ENCODE data around the gene HINFP.
"Not testable (repeated sequence)": the region's sequence is repeated elsewhere in the genome, so short reads cannot be mapped to it uniquely, and the experiment has no call there.

Gene HINFP

DNA sequence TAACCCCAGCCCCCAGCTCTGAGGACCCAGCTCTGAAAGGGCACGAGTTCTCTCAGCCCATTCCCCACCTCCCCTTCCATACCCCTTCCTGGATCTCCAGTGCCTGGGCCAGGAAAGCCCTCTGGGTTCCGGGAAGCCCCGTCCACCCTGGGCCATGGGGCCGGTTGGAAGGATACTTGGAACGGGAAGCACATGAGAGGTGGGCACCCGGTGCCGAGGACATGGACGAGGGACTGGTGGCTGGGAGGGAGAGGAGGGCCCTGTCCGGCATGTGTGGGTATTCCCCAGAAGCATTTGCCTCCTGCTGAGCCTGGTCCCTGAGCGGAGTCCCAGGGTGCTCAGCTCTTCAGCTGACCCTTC lies 5.2 kb upstream of the HINFP start:
- FAIRE-seq (no peak), DNase-seq (ENCODE audit: insufficient read length, low spot score) (no peak)

DNA sequence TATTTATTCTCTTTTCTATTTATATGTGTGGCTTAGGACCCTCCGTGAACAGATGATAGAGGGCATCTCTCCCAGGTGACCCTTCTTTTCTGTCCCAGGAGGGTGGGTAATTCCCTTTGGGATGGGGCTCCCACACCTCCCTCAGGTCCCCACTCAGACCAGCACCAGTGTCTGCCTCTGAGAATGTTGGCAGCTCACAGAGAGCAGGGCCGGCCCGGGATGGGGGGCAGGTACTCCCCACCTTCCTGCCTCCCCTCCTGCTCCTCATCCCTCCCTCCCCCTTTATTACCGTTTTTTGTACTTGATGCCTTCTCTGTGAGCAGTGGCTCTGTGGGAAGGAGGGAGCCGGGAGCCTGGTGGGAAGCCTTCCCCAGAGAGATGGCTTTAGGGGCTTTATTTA lies 4.8 kb upstream of the HINFP start:
- no peak for FAIRE-seq

DNA sequence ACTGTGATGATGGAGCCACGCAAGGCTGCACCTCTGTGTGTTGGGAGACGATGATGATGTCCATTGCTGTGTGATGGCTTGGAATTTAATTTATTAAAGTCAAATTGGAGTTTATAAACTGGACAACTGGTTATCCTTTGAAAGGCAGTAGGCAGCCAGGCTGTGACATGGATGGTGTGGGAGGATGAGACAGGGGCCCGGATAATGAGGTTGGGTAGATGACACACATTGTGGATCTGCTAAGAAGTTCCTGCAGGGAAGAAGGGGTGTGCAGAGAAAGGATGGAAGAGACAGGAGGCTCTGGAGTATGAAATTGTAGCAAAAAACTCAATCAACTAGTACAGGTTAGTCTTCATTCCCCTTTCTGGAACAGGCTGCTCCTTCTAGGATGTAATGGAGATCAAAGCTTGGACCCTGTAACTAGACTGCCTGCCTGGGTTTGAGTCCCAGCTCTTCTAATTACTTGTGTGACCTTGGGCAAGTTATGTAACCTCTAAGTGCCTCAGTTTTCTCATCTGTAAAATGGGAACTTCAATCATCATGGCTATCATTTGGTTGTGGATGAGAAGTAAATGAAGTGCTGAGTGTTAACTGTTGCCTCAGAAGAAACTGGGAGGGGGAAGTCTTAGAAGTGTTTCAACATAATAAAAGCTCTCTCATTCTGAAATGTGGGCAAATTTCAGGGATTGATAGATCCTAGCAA lies 4.2 kb upstream of the HINFP start:
- no peak for DNase-seq (ENCODE audit: insufficient read length, low spot score)
- no peak for FAIRE-seq

More for the DNA sequence above, 4.8 kb upstream of the HINFP start:
- no peak for DNase-seq (ENCODE audit: insufficient read length, low spot score)

DNA sequence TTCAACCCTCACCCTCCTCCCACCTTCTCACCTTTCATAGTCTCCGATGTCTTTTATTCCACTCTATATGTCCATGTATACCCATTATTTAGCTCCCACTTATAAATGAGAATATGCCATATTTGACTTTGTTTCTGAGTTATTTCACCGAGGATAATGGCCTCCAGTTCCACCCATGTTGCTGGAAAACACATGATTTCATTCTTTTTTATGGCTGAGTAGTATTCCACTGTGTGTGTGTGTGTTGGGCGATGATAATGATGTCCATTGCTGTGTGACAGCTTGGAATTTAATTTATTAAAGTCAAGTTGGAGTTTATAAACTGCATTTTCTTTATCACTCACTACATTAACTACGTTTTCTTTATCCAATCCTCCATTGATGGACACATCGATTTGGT lies 3.2 kb upstream of the HINFP start:
- FAIRE-seq (no peak), DNase-seq (ENCODE audit: insufficient read length, low spot score) (no peak)

DNA sequence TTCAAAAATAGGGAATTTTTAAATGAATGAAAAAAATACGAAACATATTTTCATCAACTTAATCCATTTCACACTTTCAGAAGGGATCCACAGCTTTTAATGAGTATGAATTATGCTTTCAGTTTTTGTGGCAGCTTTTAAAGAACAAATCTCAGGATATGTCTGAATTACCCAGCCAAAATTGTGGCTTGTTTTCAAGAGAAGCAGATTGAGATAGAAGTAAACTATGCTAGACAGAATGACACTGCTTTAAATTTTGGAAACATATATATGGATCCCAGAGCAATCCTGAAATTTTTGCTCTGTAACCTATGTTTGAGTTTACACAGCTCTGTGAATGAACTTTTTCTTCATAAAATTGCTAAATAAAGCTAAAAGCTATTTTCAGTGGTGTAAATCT lies 2.4 kb upstream of the HINFP start:
- FAIRE-seq, result no peak
- DNase-seq (ENCODE audit: insufficient read length, low spot score), result no peak

DNA sequence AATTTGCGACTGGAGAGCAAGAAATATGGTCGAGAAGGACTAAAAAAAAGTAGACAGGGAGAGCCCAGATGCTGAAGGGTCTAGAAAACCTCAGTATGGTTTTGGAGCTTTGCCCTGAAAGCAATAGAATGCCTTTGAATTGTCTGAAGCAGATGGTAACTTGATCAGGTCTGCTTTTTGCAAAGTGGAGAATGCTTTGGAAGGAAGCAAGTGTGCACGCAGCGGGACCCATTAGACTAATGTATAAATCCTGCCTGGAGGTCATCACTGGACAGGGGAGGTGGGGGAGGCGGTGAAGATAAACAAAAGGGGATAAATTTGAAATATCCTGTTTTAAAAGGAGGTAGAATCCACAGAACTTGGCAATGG lies 757 bp upstream of the HINFP start:
- FAIRE-seq (no peak), DNase-seq (ENCODE audit: insufficient read length, low spot score) (peak; percentile 25)

DNA sequence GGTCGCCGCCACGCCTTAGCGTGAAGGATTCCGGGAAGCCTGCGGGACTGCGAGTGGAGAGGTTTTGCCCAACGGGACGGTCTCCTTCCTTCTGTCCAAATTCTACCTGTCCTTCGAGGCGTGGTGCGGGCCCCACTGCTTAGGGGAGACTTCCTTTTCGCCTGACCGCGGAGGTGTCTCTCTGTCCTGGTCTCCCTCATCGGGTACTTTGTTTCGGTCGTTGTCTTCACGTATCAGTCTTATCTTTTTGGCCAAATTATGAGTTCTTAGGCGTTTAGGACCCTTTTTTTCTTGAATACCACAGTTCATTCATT lies 388 bp downstream of the HINFP start:
- DNase-seq (ENCODE audit: insufficient read length, low spot score) (no peak), FAIRE-seq (no peak)

DNA sequence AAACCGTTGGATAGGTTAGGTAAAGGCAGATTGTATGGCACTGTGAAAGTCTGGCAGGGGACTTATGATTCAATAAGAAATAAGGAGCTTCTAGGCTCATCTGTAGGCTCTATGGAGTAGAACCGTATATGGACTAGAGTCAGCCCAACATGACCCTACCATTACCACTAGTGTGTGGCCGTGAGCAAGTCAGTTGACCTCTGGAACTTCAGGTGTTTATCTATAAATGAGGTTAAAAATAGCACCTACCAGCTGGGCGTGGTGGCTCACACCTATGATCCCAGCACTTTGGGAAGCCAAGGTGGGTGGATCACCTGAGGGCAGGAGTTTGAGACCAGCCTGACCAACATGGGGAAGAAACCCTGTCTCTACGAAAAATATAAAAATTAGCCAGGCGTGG lies 4.4 kb downstream of the HINFP start:
- FAIRE-seq, result no peak
- DNase-seq (ENCODE audit: insufficient read length, low spot score), result no peak

DNA sequence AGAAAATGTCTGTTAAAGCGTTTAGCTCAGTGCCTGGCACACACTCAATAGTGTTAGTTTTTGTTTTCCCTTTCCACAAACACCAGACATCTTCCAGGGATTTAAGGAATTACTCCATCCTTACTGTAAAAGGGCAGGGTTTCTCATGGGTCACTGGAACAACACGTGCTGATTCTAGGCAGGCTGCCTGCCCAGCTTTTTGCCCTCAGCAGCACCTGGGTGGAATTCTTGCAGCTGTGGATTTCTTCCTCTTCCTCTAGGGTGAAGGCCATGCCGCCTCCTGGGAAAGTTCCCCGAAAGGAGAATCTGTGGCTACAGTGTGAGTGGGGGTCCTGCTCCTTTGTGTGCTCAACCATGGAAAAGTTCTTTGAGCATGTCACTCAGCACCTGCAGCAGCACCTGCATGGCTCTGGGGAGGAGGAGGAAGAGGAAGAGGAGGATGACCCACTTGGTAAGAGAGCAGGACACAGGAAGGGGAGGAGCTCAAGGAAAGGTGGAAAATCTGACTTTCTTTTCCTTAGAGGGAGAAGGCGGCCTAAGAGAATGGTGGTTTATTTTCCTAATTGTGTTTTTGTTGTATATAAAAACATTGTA lies 5.4 kb downstream of the HINFP start:
- FAIRE-seq (no peak), DNase-seq (ENCODE audit: insufficient read length, low spot score) (no peak)

DNA sequence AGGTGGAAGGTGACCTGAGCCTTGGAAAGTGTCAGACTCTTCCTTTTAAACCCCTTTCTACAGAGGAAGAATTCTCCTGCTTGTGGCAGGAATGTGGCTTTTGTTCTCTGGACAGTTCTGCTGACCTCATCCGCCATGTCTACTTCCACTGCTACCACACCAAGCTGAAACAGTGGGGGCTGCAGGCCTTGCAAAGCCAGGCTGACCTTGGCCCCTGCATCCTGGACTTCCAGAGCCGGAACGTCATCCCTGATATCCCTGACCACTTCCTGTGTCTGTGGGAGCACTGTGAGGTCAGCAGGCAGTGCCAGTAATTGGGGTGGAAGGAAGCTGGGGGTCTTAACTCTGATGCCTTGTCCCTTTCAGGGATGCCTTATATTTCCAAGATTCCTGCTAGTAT lies 9.3 kb downstream of the HINFP start:
- no peak for FAIRE-seq
- DNase-seq (ENCODE audit: insufficient read length, low spot score), result no peak

DNA sequence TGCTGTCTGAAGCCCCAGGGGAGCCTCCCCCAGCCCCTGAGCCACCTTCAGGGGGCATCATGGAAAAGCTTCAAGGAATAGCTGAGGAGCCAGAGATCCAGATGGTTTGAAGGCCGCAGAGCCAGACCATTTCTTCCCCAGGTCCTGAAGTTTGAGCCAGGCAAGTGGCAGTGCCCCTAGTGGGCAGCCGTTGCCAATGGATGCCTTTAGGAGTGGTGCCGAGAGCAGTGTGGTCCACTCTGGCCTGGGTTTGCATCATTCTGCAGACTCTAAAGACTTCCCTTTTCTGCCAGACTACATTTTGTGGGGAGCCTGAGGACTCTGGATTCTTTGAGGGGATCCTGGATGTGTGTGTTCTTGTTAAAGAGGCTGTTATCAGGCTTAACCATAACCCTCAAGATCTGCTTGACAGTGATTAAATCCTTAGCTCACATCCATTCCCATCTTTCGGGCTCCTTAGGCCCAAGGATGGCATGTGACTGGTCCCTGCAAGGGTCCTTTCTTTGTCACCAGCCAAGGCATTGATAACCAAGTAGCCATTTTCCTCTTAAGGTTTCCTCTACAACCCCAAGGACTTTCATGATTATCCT lies 13.1 kb downstream of the HINFP start:
- DNase-seq (ENCODE audit: insufficient read length, low spot score) (no peak), FAIRE-seq (no peak)

DNA sequence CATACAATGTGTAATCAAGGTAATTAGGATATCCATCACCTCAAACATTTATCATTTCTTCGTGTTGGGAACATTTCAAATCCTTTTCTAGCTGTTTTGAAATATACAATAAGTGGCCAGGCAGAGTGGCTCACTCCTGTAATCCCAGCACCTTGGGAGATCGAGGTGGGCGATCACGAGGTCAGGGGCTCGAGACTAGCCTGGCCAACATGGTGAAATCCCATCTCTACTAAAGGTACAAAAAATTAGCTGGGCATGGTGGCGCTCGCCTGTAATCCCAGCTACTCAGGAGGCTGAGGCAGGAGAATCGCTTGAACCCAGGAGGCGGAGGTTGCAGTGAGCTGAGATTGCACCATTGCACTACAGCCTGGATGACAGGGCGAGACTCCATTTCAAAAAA lies 17.9 kb downstream of the HINFP start:
- not testable (repeated sequence) for FAIRE-seq; DNase-seq (ENCODE audit: insufficient read length, low spot score)

DNA sequence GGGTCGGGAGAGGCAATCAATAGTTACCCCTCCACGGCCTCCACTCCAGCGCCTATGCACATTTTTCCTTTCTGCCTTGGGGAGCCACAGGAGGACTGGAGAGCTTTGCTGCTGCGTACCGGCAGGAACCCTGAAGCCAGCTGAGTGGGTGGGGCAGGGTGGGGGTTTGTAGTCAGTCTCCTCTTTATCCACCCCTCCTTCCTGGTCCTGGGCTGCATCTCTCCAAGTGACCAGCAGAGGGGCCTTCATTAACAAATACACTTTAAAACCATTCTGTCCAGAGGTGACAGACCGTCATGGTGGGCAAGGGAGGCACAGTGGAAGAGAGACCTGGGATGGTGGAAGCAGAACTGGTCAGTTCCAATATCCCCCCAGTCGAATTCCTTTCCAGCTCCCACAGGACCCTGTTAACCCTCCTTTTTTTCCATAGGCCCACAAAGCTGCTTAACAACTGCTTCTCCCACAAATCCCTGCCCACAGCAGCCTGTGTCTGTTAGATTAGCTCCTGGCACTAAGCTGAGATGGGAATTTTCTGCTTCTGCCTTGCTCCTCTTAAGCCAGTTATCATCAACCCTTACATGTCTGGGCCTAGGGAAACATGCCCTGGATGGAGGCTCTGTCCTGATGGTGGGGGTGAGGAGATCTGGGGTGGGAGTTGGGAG lies 23.6 kb downstream of the HINFP start:
- FAIRE-seq (peak; percentile 86), DNase-seq (ENCODE audit: insufficient read length, low spot score) (peak; percentile 95)

DNA sequence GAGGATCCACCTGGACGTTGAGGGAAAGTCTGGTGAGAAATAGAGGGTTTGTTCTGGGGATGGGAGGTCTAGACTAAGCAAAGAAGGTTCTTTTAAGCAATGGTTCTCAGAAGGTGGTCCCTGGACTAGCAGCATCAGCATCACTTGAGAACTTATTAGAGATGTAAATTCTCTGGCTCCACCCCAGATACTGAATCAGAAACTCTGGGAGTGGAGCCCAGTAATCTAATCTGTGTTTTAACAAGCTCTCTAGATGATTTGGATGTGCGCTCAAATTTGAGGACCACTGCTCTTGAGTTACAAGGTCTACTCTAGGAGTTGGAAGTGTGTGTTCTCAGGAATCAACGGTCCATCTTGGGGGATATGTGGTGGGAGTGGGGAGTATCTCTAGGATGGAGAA lies 24.2 kb downstream of the HINFP start:
- no peak for DNase-seq (ENCODE audit: insufficient read length, low spot score)
- FAIRE-seq, result no peak

DNA sequence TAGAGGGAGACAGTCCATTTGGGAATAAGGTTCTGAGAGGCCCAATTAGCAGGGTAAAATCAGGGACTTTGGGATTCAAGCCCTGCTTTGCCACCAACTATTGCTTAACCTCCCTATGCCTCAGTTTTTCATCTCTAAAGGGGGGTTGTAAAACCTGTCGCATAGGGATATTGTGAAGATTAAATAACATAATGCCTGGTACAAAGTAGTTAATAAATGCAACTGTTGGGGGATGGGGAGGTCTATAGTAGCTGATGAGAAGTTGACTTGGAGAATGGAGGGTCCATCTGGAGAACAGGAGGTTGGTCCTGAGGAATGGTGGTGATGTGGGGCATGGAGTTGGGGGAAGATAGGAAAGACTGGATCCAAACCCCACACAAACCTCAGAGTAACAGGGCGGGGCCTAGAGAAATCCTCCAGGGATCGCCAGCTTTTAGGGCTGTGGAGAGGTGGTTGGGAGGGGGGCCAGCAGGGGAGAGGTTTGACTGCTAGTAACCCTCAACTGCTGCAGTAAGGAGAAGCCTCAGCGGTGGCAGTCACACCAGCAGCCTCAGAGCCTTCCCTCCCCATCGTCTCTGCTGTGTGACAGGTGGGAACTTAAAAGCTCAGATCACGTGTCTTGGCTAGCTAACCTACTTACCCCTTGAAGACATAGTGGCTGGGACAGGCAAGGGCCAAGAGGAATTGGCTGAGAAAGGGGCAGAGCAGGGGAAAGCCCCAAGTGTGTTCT lies 26.4 kb downstream of the HINFP start:
- no peak for DNase-seq (ENCODE audit: insufficient read length, low spot score)
- no peak for FAIRE-seq

DNA sequence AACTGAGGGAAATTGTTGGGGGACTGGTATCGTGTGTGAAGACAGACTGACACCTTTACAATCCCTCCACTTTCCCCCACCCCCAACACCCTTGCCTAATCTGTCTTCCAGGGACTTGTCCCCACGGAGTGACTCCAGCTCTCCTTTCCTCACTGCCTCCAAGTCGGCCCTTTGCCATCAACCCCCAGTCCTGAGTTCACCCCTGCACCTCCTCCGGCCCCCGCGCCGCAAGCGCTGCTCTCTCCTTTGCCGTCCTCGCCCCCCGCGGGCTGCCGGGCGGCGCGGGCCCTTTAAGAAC lies 27.3 kb downstream of the HINFP start:
- DNase-seq (ENCODE audit: insufficient read length, low spot score), result no peak
- no peak for FAIRE-seq

DNA sequence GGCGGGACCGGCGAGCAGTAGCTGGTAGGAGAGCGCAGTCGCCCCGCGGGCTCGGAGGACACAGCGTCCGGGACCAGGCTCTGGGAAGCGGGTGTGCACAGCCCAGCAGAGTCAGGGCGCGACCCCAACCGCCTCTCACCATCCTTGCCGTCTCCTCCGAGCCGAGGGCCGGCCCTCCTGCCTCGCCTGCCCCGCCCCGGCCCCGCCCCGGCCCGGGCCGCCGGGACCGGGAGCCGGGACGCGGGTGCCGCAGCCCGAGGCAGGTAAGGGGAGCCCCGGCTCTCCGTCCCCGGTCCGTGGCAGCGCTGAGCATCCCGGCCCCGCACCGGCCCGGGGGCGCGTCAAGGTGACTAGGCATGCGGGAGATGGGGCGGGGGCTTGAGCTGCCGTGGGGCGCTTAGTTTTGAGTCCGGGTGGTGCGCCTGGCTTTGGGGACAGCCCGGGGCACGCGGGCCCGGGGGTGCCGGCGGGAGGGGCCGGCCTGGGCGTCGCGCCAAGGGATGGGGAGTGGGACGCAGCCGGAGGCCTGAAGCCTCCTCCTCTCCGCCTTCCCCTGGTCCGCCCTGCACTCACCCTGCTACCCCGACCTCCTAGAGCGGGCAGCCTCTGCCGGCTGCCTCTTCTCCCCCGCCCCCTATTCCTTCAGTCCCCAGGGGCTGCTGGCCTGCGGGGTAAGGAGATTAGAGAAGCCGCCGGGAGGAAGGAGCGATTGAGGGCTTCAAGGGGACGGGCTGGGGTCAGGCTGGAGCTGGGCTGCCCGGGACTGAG lies 27.8 kb downstream of the HINFP start, which contains the start of gene ABCG4:
Gene ABCG4 (plus strand): TSS at position 35 of the 768 bp plus-strand sequence. CDS start 914 bp downstream, outside the sequence.
- FAIRE-seq (peak; percentile 60), DNase-seq (ENCODE audit: insufficient read length, low spot score) (no peak)

DNA sequence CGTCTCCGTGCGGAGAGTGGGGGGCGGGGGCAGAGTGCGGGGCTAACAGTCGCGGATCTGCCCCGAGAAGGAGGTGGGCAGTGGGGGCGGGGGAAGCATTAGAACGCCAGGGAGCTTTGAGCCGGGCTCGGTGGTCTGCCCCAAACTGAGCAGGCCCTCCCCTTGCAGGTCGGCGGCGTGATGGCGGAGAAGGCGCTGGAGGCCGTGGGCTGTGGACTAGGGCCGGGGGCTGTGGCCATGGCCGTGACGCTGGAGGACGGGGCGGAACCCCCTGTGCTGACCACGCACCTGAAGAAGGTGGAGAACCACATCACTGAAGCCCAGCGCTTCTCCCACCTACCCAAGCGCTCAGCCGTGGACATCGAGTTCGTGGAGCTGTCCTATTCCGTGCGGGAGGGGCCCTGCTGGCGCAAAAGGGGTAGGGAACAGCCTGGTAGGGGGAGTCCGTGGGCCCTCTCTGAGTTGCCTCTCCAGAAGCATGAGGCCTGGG lies 28.5 kb downstream of the HINFP start:
- no peak for FAIRE-seq

DNA sequence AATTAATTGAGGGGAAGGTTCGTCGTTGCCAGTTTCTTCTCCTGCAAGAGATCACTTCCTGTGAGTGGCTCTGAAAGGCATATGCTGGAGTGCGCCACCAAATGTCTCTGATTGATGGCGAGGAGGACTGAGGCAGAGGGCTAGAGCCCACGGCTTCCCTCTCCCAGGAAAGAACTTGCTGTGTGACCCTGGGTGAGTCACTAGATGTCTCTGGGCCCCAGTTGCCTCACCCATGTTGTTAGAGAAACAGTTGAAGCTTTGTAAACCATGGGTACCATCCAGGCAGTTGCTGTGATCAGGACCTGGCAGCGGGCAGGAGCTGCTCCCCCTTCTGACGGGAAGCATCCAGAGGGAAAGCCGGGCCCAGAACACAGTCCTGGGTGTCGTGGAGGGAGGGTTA lies 30.7 kb downstream of the HINFP start:
- FAIRE-seq, result no peak
- DNase-seq (ENCODE audit: insufficient read length, low spot score), result no peak

More for the DNA sequence above, 28.5 kb downstream of the HINFP start:
- no peak for DNase-seq (ENCODE audit: insufficient read length, low spot score)

DNA sequence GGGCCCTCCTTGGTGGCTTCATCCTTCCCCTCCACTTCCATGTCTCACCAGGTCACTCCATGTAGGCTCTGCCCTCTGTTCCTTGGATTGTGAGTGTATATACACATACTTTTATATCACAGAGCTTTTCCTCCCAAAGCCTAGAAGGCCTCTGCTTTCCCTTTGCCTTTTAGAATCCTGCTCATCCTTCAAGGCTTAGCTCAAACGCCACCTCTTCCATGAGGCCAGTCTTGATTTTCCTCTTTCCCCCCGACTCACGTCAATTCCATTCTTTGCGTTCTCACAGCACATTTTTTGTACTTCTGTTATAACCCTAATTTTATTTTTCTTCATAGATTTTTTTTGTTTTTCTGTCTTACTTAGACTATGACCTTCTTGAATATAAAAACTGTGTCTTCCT lies 31.2 kb downstream of the HINFP start:
- no peak for DNase-seq (ENCODE audit: insufficient read length, low spot score)
- FAIRE-seq, result no peak

All from HTR-8/SVneo (cell line).